Pancreas (tissue), 10 donors: ENCODE results near the gene MAP3K6. TPM values are rescaled to one million over a fixed set of nuclear protein-coding genes. Genes with fewer than 3 reads are reported as not detected.

Experiments
- ATAC-seq, 4 donors: fragments of 200-7000 bp; cut with Tn5 transposase; one replicate each; pipeline versions ENCODE4 v1.8.0 to v1.9.1; 2020; ENCODE audit warnings: mild to moderate bottlenecking in 4 of 4, moderate library complexity in 4 of 4
- DNase-seq, 6 donors: peaks; one replicate each; pipeline ENCODE4 v3.0.0-alpha.2; 2020
- FAIRE-seq: peaks from 2 replicates; lab custom pipeline; 2012; peaks lifted over from hg19 to GRCh38; lab: Jason Lieb, UNC
- H3K27ac ChIP-seq, 4 donors: fragments of 200-600 bp; sonication (generic); 1 replicate in 3 of 4; 2 replicates in 1 of 4; pipeline versions ENCODE4 v1.5.0 to v1.8.0; 2020
- H3K27me3 ChIP-seq, 4 donors: fragments of 200-600 bp; one replicate each; pipeline ENCODE4 v1.8.0; 2021
- H3K36me3 ChIP-seq, 3 donors: fragments of 200-600 bp; sonication (generic) in 1 of 3; one replicate each; pipeline versions ENCODE4 v1.5.0 to v1.8.0; 2020 to 2021
- H3K4me1 ChIP-seq, 3 donors: fragments of 200-600 bp; one replicate each; pipeline ENCODE4 v1.8.0; 2021
- H3K4me3 ChIP-seq, 4 donors: fragments of 200-600 bp; sonication (generic) in 2 of 4; one replicate each; pipeline versions ENCODE4 v1.5.0 to v1.8.0; 2020 to 2021
- H3K9me3 ChIP-seq, 4 donors: fragments of 200-600 bp; one replicate each; pipeline ENCODE4 v1.8.0; 2021
- CTCF ChIP-seq, 4 donors: fragments of 200-600 bp; sonication (generic) in 3 of 4; IDR thresholded peaks; one replicate each; pipeline versions ENCODE4 v1.5.0 to v1.8.0; 2021; ENCODE audit warnings: antibody characterized with exemption in 4 of 4
- WGBS, 2 donors: extraction: QIAGEN DNeasy Blood & Tissue Kit; methylation state at CpG; one replicate each; pipeline ENCODE4 v1.1.7; 2013; 5-methylcytosine and 5-hydroxymethylcytosine counted together
- intact Hi-C, 3 donors: fragments of 100-400 bp; cut with DNase I; formaldehyde crosslinking; loops; one replicate each; pipeline versions ENCODE4 v1.11.1 to v1.14.2; 2022
- polyA plus RNA-seq, 2 donors: library from polyadenylated mRNA; stranded (reverse); fragments of 200-250 nt; gene quantifications; one replicate each; pipeline ENCODE4 v1.2.3, GENCODE V29; 2013
- total RNA-seq, 6 donors: library from RNA; stranded (reverse); fragmentation: NEBNext Ultra II Directional in 4 of 6; extraction: Animal tissue kit (Norgen Biotek cat#: 25700) in 4 of 6; gene quantifications; one replicate each; pipeline versions ENCODE4 v1.2.1 to v1.2.4, GENCODE V29; 2021 to 2023
- donor health status: healthy with polysubstance abuse.
- donor health status: DM: no; HTN: no; CAD: no; lungs with moderate emphysema.
- donor health status: DM: no; HTN: no; CAD: no.
- donor health status: control.
- donor health status: control.
- donor health status: Bipolar disorder and iron deficiency.
- donor health status: DM: yes; HTN: yes; CAD: no.
- donor health status: DM: no; HTN: no; CAD: no.
- donor health status: DM: no; HTN: no; CAD: no.
- donor health status: DM: yes; HTN: yes; CAD: no.

Gene MAP3K6
- total and polyA plus RNA-seq, 8 donors, result 4.7 to 65.7 (median 10.1) TPM

- Histone ChIP-seq H3K4me3 (peak overlapping the region in 1 of 4 donors; percentile 40), H3K27ac (no peak overlapping the region), H3K27me3 (no peaks in the 10 kb centered on the region), H3K36me3 (no peaks in the 10 kb centered on the region), H3K9me3 (no peaks in the 10 kb centered on the region), H3K4me1 (peaks cover 0 to 4% (median 2%) of the 10 kb centered on the region in 3 donors)
- no peak for TF ChIP-seq CTCF (IDR thresholded peaks at IDR 0.05)
- intact Hi-C loops, result loop anchor here in 1 of 3 donors (5.0 kb wide), 1 partner anchor 33 kb away; the partner anchor contains the start of gene GPR3
- WGBS, 2 donors, result 55 to 59% methylated on average over 9 of the region's 9 CpGs
- no peak for FAIRE-seq
- peak in 2 of 6 donors; percentile 20 to 30 for DNase-seq
- ATAC-seq, result no peak
Measured at GRCh38 chr1:27359822-27360158, 7.0 kb downstream of the MAP3K6 start.

- 94 to 95% methylated on average over 5 of the region's 5 CpGs for WGBS, 2 donors
- TF ChIP-seq CTCF (IDR thresholded peaks at IDR 0.05), result no peak
- ATAC-seq (no peak), DNase-seq (peak in 1 of 6 donors; percentile 10), FAIRE-seq (no peak)
- H3K27me3 ChIP-seq, result no peaks in the 10 kb centered on the region
- H3K4me1 ChIP-seq, result peaks cover 0 to 4% (median 0%) of the 10 kb centered on the region in 3 donors
- no peaks in the 10 kb centered on the region for H3K36me3 ChIP-seq
- H3K27ac ChIP-seq, result no peak overlapping the region
- H3K4me3 ChIP-seq, result no peak overlapping the region
- H3K9me3 ChIP-seq, result no peaks in the 10 kb centered on the region
- intact Hi-C loops, result loop anchor here in 1 of 3 donors (5.0 kb wide), 1 partner anchor 33 kb away; the partner anchor contains the start of gene GPR3
Measured at GRCh38 chr1:27358928-27359313, 7.8 kb downstream of the MAP3K6 start.

DNA sequence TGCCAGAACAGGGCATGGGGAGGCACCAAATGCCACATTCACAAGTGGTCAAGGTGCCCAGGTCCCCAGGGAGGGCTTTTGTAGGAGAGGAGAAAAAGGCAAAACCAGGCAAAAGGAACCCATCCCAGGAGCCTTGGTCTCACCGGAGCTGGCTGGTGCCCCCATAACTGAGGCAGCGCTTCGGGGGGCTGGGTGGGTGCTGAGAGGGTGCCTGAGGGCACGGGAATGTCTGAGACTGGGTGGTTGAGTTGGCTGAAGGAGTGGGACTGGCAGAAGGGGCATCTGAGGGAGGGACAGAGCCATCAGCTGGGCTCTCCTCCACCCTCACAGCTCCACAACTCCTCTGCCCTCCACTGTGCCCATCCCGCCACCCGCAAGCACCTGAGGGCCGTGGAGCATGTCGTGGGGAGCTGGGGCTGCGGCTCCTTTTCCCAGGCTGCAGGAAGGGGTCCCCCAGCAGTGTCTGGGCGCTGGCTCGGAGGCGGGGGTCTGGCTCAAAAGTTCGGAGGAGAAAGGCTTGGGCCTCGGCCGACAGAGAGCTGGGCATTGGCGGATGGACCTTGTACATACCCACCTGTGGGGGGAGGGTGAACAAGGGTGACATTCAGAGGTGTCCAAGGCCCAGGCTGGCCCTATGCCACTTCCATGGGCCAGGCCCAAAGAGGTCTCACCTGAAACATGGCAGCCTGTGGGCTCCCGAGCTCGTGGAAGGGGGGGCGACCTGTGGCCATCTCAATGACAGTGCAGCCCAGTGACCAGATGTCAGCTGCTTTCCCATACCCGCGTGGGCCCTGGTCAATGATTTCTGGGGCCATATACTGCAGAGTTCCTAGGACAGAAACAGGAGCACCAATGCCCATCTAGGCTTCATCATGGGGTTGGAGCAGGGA lies 8.5 kb downstream of the MAP3K6 start:
- intact Hi-C loops, result loop anchor here in 1 of 3 donors (5.0 kb wide), 1 partner anchor 34 kb away; the partner anchor contains the start of gene GPR3
- 79 to 81% methylated on average over 21 of the region's 21 CpGs for WGBS, 2 donors
- no peak overlapping the region for H3K27ac ChIP-seq
- TF ChIP-seq CTCF (IDR thresholded peaks at IDR 0.05), result no peak
- peaks cover 0 to 4% (median 0%) of the 10 kb centered on the region in 3 donors for H3K4me1 ChIP-seq
- no peak for ATAC-seq
- no peaks in the 10 kb centered on the region for H3K9me3 ChIP-seq
- no peaks in the 10 kb centered on the region for H3K27me3 ChIP-seq
- H3K4me3 ChIP-seq, result no peak overlapping the region
- peak in 2 of 6 donors; percentile 46 to 75 for DNase-seq
- FAIRE-seq, result no peak
- no peaks in the 10 kb centered on the region for H3K36me3 ChIP-seq

GRCh38 chr1:27357281-27358037 lies 9.3 kb downstream of the MAP3K6 start:
- H3K36me3 ChIP-seq, result no peaks in the 10 kb centered on the region
- intact Hi-C loops, result loop anchor here in 1 of 3 donors (5.0 kb wide), 1 partner anchor 35 kb away; the partner anchor contains the start of gene GPR3
- no peaks in the 10 kb centered on the region for H3K27me3 ChIP-seq
- H3K4me3 ChIP-seq, result peak overlapping the region in 3 of 4 donors; percentile 18 to 38 (median 38)
- ATAC-seq (peak; percentile 86 to 93 (median 90)), FAIRE-seq (no peak), DNase-seq (peak; percentile 72 to 94 (median 84))
- WGBS, 2 donors, result 11 to 13% methylated on average over 40 of the region's 40 CpGs
- H3K9me3 ChIP-seq, result no peaks in the 10 kb centered on the region
- peaks cover 0 to 4% (median 0%) of the 10 kb centered on the region in 3 donors for H3K4me1 ChIP-seq
- H3K27ac ChIP-seq, result no peak overlapping the region
- peak; percentile 99 to 100 (median 100) for TF ChIP-seq CTCF (IDR thresholded peaks at IDR 0.05)
